Astrocyte (in vitro differentiated cells and primary cell): ENCODE measurements around the gene ACVRL1. TPM values are rescaled to one million over a fixed set of nuclear protein-coding genes. Genes with fewer than 3 reads are reported as not detected.

ENCODE experiments used
- DNase-seq: peaks from one replicate; pipeline ENCODE4 v3.0.0-alpha.2; 2010; ENCODE audit warnings: low read depth
- FAIRE-seq: peaks from 2 replicates; lab custom pipeline; 2011; peaks lifted over from hg19 to GRCh38; lab: Jason Lieb, UNC
- H2AFZ ChIP-seq: 2 replicates; pipeline ENCODE4 v1.6.0; 2012; ENCODE audit warnings: low read depth, low read length, inconsistent platforms
- H3K27ac ChIP-seq: 2 replicates; pipeline ENCODE4 v1.5.1; 2011; ENCODE audit warnings: low read depth, low read length, inconsistent platforms
- H3K27me3 ChIP-seq: 2 replicates; pipeline ENCODE4 v1.6.0; 2011; ENCODE audit warnings: low read length, inconsistent platforms; ENCODE audit not compliant: insufficient read depth
- H3K36me3 ChIP-seq: 2 replicates; pipeline ENCODE4 v1.5.1; 2011; ENCODE audit warnings: low read length, inconsistent platforms; ENCODE audit not compliant: insufficient read depth
- H3K4me1 ChIP-seq: 2 replicates; pipeline ENCODE4 v1.5.1; 2011; ENCODE audit warnings: low read length, inconsistent platforms; ENCODE audit not compliant: insufficient read depth
- H3K4me2 ChIP-seq: 2 replicates; pipeline ENCODE4 v1.6.0; 2012; ENCODE audit warnings: low read length, inconsistent platforms
- H3K4me3 ChIP-seq: 2 replicates; pipeline ENCODE4 v1.5.1; 2011; ENCODE audit warnings: low read depth, mild to moderate bottlenecking, low read length, inconsistent platforms; ENCODE audit not compliant: insufficient read depth
- H3K79me2 ChIP-seq: 2 replicates; pipeline ENCODE4 v1.6.0; 2012; ENCODE audit warnings: mild to moderate bottlenecking, low read length, inconsistent platforms; ENCODE audit not compliant: insufficient read depth
- H3K9ac ChIP-seq: 2 replicates; pipeline ENCODE4 v1.6.0; 2012; ENCODE audit warnings: mild to moderate bottlenecking, low read length, inconsistent platforms
- H3K9me3 ChIP-seq: 2 replicates; pipeline ENCODE4 v1.5.1; 2012; ENCODE audit warnings: low read depth, mild to moderate bottlenecking, low read length, inconsistent platforms; ENCODE audit not compliant: insufficient read depth
- H4K20me1 ChIP-seq: 2 replicates; pipeline ENCODE4 v1.6.0; 2012; ENCODE audit warnings: low read length, inconsistent platforms; ENCODE audit not compliant: insufficient read depth
- H3K27ac Mint-ChIP-seq: one replicate; pipeline ENCODE4 v1.8.0; 2021; ENCODE audit warnings: mild to moderate bottlenecking, mixed read lengths; ENCODE audit not compliant: unreplicated experiment
- H3K27me3 Mint-ChIP-seq: one replicate; pipeline ENCODE4 v1.8.0; 2021; ENCODE audit warnings: low read depth, mixed read lengths; ENCODE audit not compliant: unreplicated experiment
- H3K36me3 Mint-ChIP-seq: one replicate; pipeline ENCODE4 v1.8.0; 2021; ENCODE audit warnings: low read depth, mixed read lengths; ENCODE audit not compliant: unreplicated experiment
- H3K4me1 Mint-ChIP-seq: one replicate; pipeline ENCODE4 v1.8.0; 2021; ENCODE audit warnings: low read depth, mixed read lengths; ENCODE audit not compliant: unreplicated experiment
- H3K4me3 Mint-ChIP-seq: one replicate; pipeline ENCODE4 v1.8.0; 2021; ENCODE audit warnings: mild to moderate bottlenecking, moderate library complexity, mixed read lengths; ENCODE audit not compliant: unreplicated experiment
- H3K9me3 Mint-ChIP-seq: one replicate; pipeline ENCODE4 v1.8.0; 2021; ENCODE audit warnings: mild to moderate bottlenecking, mixed read lengths; ENCODE audit not compliant: unreplicated experiment
- CTCF ChIP-seq: IDR thresholded peaks from 2 replicates; pipeline ENCODE4 v1.5.1; 2011; ENCODE audit warnings: low read depth, mild to moderate bottlenecking, inconsistent platforms, low read length, moderate library complexity; ENCODE audit not compliant: insufficient read depth
- EZH2 ChIP-seq: IDR thresholded peaks from 2 replicates; pipeline ENCODE4 v1.6.1; 2012; ENCODE audit warnings: mild to moderate bottlenecking, low read length, inconsistent platforms; ENCODE audit not compliant: insufficient read depth
- total RNA-seq: library from RNA; stranded (reverse); gene quantifications from 2 replicates; pipeline ENCODE4 v1.2.1, GENCODE V29; 2021

ACVRL1 gene
- total RNA-seq, 1 donor from 2014 or later: 0.95 TPM

GRCh38 chr12:51969643-51970042 lies 62.3 kb downstream of the ACVRL1 start:
- peaks cover 5% of the 10 kb centered on the region for H3K36me3 Mint-ChIP-seq
- H3K4me3 ChIP-seq: no peak overlapping the region

GRCh38 chr12:51970904-51971646 lies 63.8 kb downstream of the ACVRL1 start:
- Mint-ChIP-seq H3K4me1 (peaks cover 54% of the 10 kb centered on the region), H3K36me3 (peaks cover 8% of the 10 kb centered on the region), H3K27ac (peak overlapping the region; percentile 30), H3K27me3 (no peaks in the 10 kb centered on the region), H3K4me3 (no peak overlapping the region), H3K9me3 (peaks cover under 1% of the 10 kb centered on the region)
- Histone ChIP-seq H3K27ac (peak overlapping the region; percentile 65), H4K20me1 (peaks cover 28% of the 10 kb centered on the region), H2AFZ (no peak overlapping the region), H3K4me3 (peak overlapping the region; percentile 9), H3K9me3 (no peaks in the 10 kb centered on the region), H3K4me2 (peak overlapping the region; percentile 77), H3K4me1 (peaks cover 60% of the 10 kb centered on the region), H3K9ac (peak overlapping the region; percentile 46), H3K27me3 (no peaks in the 10 kb centered on the region), H3K36me3 (peaks cover 3% of the 10 kb centered on the region), H3K79me2 (peaks cover 58% of the 10 kb centered on the region)
- FAIRE-seq (no peak), DNase-seq (peak; percentile 81)
- peak; percentile 75 for TF ChIP-seq CTCF
- no peak for TF ChIP-seq EZH2

More at GRCh38 chr12:51969643-51970042, 62.3 kb downstream of the ACVRL1 start:
- Mint-ChIP-seq H3K4me3 (no peak overlapping the region), H3K27me3 (no peaks in the 10 kb centered on the region), H3K27ac (no peak overlapping the region), H3K9me3 (peaks cover 7% of the 10 kb centered on the region), H3K4me1 (peaks cover 40% of the 10 kb centered on the region)
- peaks cover 25% of the 10 kb centered on the region for H4K20me1 ChIP-seq
- no peak overlapping the region for H3K4me2 ChIP-seq
- H3K9me3 ChIP-seq: no peaks in the 10 kb centered on the region
- no peak for TF ChIP-seq CTCF
- no peak for TF ChIP-seq EZH2
- no peak overlapping the region for H2AFZ ChIP-seq
- peaks cover 48% of the 10 kb centered on the region for H3K4me1 ChIP-seq
- no peak overlapping the region for H3K27ac ChIP-seq
- H3K27me3 ChIP-seq: no peaks in the 10 kb centered on the region
- FAIRE-seq (no peak), DNase-seq (no peak)
- peaks cover 60% of the 10 kb centered on the region for H3K79me2 ChIP-seq
- H3K36me3 ChIP-seq: no peaks in the 10 kb centered on the region
- no peak overlapping the region for H3K9ac ChIP-seq
